GM13976 (cell line): ENCODE data around the gene CFAP100.

Source experiments
- DNase-seq: peaks from one replicate; pipeline ENCODE4 v3.0.0; 2012; ENCODE audit warnings: low spot score
- in situ Hi-C: fragments of 300-500 bp; cut with MboI; formaldehyde crosslinking; loops from one replicate; pipeline ENCODE4 v1.12.0; 2022; ENCODE audit warnings: low sequenced_read_pairs, mixed read lengths, inconsistent platforms; ENCODE audit not compliant: unreplicated experiment
- TF ChIP-seq, protein P1 (sequence below): IDR thresholded peaks from 2 replicates; pipeline ENCODE4 v1.5.1; 2012; ENCODE audit warnings: borderline replicate concordance, mild to moderate bottlenecking; ENCODE audit not compliant: insufficient read depth; ENCODE audit errors: extremely low read depth, missing control alignments, control extremely low read depth

Gene CFAP100

DNA sequence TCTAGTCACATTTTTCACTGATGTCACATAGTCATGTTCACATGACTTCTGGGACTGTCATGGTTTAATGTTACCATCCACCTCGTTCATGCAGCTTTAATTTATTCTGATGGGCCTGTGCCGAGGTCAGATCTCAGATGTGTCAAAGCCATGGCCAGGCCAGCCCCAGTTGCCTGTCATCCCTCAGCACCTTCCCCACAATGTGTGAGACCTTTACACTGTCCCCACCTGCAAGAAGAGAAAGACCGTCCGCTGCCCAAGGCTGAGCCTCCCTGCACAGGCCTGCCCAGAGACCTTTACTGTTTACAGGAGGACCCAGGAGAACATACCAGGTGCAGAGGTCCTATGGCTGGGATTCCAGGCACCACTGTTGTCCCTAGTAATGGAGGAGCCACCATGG is 24.7 kb upstream of the CFAP100 start:
- TF ChIP-seq, protein P1, sequence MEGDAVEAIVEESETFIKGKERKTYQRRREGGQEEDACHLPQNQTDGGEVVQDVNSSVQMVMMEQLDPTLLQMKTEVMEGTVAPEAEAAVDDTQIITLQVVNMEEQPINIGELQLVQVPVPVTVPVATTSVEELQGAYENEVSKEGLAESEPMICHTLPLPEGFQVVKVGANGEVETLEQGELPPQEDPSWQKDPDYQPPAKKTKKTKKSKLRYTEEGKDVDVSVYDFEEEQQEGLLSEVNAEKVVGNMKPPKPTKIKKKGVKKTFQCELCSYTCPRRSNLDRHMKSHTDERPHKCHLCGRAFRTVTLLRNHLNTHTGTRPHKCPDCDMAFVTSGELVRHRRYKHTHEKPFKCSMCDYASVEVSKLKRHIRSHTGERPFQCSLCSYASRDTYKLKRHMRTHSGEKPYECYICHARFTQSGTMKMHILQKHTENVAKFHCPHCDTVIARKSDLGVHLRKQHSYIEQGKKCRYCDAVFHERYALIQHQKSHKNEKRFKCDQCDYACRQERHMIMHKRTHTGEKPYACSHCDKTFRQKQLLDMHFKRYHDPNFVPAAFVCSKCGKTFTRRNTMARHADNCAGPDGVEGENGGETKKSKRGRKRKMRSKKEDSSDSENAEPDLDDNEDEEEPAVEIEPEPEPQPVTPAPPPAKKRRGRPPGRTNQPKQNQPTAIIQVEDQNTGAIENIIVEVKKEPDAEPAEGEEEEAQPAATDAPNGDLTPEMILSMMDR, result no peak
- DNase-seq, result no peak
- in situ Hi-C loops, result no loop called here

- in situ Hi-C loops, result no loop called here
- no peak for DNase-seq
- TF ChIP-seq, protein P1, result no peak
These were observed 24.1 kb upstream of the CFAP100 start for GRCh38 chr3:126370606-126371005.

DNA sequence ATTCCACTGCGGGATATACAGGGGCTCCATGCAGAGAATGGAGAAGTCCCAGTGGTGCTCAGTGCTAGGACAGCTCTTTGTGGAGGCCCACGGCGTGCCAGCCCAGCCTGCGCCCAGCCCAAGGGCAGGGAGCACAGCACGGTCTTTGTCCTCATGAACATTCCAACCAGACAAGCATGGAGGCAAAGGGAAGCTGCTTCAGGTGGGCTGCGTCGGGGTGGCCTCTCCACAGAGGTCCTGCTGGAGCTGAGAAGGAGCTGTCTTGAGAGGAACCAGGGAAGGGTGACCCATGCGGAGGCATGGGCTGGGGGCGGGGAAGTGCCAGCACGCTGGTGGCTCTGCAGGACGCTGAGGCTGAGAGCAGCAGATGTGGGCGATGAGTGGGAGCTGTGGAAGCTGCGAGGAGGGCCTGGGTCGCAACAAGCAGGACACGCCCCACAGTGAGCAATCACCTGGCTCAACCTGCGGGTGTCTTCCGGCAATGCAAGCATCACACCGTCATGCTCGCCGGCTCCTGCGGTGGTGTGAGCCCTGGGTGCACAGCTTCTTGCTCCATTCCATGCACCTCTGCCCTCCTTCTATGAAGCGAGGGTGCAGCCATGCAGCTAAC is 23.5 kb upstream of the CFAP100 start:
- in situ Hi-C loops, result no loop called here
- TF ChIP-seq, protein P1, result no peak

GRCh38 chr3:126372413-126373145 is 22.1 kb upstream of the CFAP100 start:
- no peak for DNase-seq
- TF ChIP-seq, protein P1, result no peak
- in situ Hi-C loops, result no loop called here

More for the DNA sequence above, 23.5 kb upstream of the CFAP100 start:
- DNase-seq, result no peak

DNA sequence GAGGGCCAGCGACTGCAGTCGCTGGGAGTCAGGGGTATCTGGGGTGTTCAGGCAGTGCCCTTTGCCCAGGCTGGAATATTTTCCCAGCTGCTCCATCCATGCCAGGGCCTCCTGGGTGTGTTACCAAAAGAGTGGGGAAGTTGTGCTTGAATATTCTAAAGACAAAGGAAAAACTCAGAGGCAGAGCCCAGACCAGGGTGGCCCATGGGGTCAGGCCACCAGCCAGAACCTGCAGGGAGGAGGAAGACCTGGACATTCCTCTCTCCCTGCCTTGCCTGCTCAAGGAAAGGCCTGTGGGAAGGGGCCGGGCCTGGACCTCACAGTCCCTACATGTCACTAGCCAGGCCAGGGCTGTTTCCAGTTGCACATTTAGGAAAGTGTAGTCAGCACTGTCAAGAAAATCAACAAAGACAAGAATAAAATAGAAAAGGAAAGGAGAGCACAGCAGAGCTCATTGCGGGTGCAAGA is 21.5 kb upstream of the CFAP100 start:
- TF ChIP-seq, protein P1, result no peak
- in situ Hi-C loops, result no loop called here
- DNase-seq, result no peak

DNA sequence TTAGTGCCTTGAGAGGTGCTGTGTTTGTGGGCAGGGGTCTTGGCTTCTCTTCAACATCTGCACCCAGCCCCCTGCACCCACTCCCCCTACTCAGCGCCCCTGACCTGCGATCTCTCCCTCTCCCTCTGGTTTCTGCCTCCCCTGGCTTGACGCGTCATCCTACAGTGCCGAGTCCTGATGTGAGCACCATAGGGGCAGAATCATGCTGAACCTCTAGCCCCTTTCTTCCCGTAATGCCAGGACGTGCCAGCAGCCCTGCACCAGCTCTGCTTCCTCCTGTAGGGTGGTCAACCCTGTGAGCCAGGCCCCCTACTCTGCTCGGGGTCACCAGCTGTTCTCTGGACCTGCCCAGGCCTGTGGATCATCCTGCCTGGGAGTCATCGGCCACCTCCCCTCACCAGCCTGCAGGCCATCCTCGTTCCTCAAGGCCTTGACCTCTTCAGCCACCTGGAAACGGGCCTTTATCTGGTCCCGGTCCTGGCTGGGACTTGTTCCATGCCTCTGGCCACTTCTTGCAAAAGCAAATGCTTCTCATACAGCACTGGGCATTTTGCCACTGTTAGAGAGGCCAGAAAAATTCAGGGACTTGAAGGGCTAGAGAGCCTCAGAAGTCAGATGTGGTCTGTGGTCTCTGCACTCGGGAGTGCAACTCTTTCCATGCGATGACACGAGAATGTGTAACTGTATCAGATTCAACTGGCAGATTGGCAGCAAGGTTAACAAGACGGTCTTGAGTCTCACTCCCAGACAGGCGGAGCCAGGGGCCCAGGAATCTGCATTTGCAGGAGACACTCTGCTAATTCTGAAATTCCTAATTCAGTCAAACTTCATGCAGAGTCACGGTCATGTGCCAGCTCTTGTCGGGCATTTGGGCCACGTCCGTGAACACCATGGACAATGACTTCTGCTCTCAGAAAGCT is 20.8 kb upstream of the CFAP100 start:
- TF ChIP-seq, protein P1, result no peak
- in situ Hi-C loops, result no loop called here
- no peak for DNase-seq
